Gastrocnemius medialis (tissue), 4 donors: ENCODE data around the gene FUNDC1. TPM values are rescaled to one million over a fixed set of nuclear protein-coding genes. Genes with fewer than 3 reads are reported as not detected.

Experiments
- ATAC-seq, 2 donors: fragments of 150-250 bp; one replicate each; pipeline ENCODE4 v1.9.1; 2016
- DNase-seq, 2 donors: peaks; one replicate each; pipeline ENCODE4 v3.0.0-alpha.2; 2019
- H3K27ac ChIP-seq, 4 donors: fragments of 200-600 bp; sonication (generic); 1 replicate in 1 of 4; 2 replicates in 3 of 4; pipeline ENCODE4 v1.5.1; 2016 to 2018; ENCODE audit warnings: mild to moderate bottlenecking in 2 of 4, moderate library complexity in 1 of 4
- H3K27me3 ChIP-seq, 3 donors: fragments of 200-600 bp; sonication (generic) in 2 of 3; 1 replicate in 1 of 3; 2 replicates in 2 of 3; pipeline versions ENCODE4 v1.5.1 to v1.6.0; 2016 to 2019; ENCODE audit warnings: mild to moderate bottlenecking in 1 of 3, moderate library complexity in 1 of 3
- H3K36me3 ChIP-seq, 2 donors: fragments of 200-600 bp; sonication (generic) in 1 of 2; one replicate each; pipeline ENCODE4 v1.5.1; 2017 to 2018
- H3K4me1 ChIP-seq, 2 donors: fragments of 200-600 bp; sonication (generic) in 1 of 2; one replicate each; pipeline ENCODE4 v1.5.1; 2016 to 2017; ENCODE audit warnings: mild to moderate bottlenecking in 2 of 2
- H3K4me3 ChIP-seq, 4 donors: fragments of 200-600 bp; sonication (generic) in 3 of 4; 1 replicate in 1 of 4; 2 replicates in 3 of 4; pipeline ENCODE4 v1.5.1; 2016 to 2019; ENCODE audit warnings: mild to moderate bottlenecking in 2 of 4
- H3K9me3 ChIP-seq, 3 donors: fragments of 200-600 bp; sonication (generic) in 2 of 3; 1 replicate in 1 of 3; 2 replicates in 2 of 3; pipeline ENCODE4 v1.5.1; 2016 to 2019
- CTCF ChIP-seq, 5 experiments: fragments of 450-650 bp in 3 of 5; fragments of 200-600 bp in 2 of 5; sonication (generic) in 2 of 5; IDR thresholded peaks in 4 of 5; conservative IDR thresholded peaks in 1 of 5; 1 replicate in 4 of 5; 2 replicates in 1 of 5; pipeline ENCODE4 v1.5.1; 2016 to 2019; ENCODE audit warnings: antibody characterized with exemption in 5 of 5, mild to moderate bottlenecking in 3 of 5, moderate library complexity in 3 of 5
- POLR2A ChIP-seq, 2 donors: fragments of 450-650 bp; IDR thresholded peaks; one replicate each; pipeline ENCODE4 v1.6.1; 2017; ENCODE audit warnings: antibody characterized with exemption in 2 of 2, mild to moderate bottlenecking in 2 of 2, moderate library complexity in 2 of 2
- in situ Hi-C, 4 donors: fragments of 200-750 bp; cut with MboI; loops; one replicate each; pipeline versions ENCODE4 v1.15.0 to v1.8.0; 2017; ENCODE audit warnings: low sequenced_read_pairs in 4 of 4
- intact Hi-C: fragments of 100-400 bp; cut with DNase I; formaldehyde crosslinking; loops from one replicate; pipeline ENCODE4 v1.15.1; 2023; ENCODE audit warnings: low total_unique reads
- total RNA-seq, 4 donors: library from RNA; depleted of rRNA; stranded (reverse); fragments of >200 nt; gene quantifications; one replicate each; pipeline versions ENCODE4 v1.1.0 to v1.2.3, GENCODE V29; 2016

The FUNDC1 gene
- total RNA-seq, 4 donors from 2014 or later, result 3.5 to 17.0 (median 6.2) TPM

- intact Hi-C loops (no loop called here), in situ Hi-C loops (no loop called here)
- H3K27me3 ChIP-seq, result no peaks in the 10 kb centered on the region
- DNase-seq, result no peak
- no peak overlapping the region for H3K4me3 ChIP-seq
- H3K9me3 ChIP-seq, result no peaks in the 10 kb centered on the region
- no peak for ATAC-seq
- H3K4me1 ChIP-seq, result no peaks in the 10 kb centered on the region
- no peak overlapping the region for H3K27ac ChIP-seq
- no peaks in the 10 kb centered on the region for H3K36me3 ChIP-seq
- TF ChIP-seq POLR2A (IDR thresholded peaks at IDR 0.05) (no peak), CTCF (IDR thresholded peaks at IDR 0.05 in 4 of 5, conservative IDR thresholded peaks at IDR 0.05 in 1 of 5) (no peak)
These were observed 35.4 kb downstream of the FUNDC1 start for GRCh38 chrX:44507292-44507691.

- no peaks in the 10 kb centered on the region for H3K9me3 ChIP-seq
- DNase-seq (no peak), ATAC-seq (no peak)
- no peaks in the 10 kb centered on the region for H3K4me1 ChIP-seq
- in situ Hi-C loops (no loop called here), intact Hi-C loops (no loop called here)
- TF ChIP-seq CTCF (IDR thresholded peaks at IDR 0.05 in 4 of 5, conservative IDR thresholded peaks at IDR 0.05 in 1 of 5) (no peak), POLR2A (IDR thresholded peaks at IDR 0.05) (no peak)
- no peak overlapping the region for H3K4me3 ChIP-seq
- no peaks in the 10 kb centered on the region for H3K36me3 ChIP-seq
- no peak overlapping the region for H3K27ac ChIP-seq
- no peaks in the 10 kb centered on the region for H3K27me3 ChIP-seq
These were observed 36.0 kb downstream of the FUNDC1 start for GRCh38 chrX:44506678-44507077.

- intact Hi-C loops, result no loop called here
- ATAC-seq (no peak), DNase-seq (no peak)
- H3K4me1 ChIP-seq, result no peaks in the 10 kb centered on the region
- H3K27me3 ChIP-seq, result no peaks in the 10 kb centered on the region
- in situ Hi-C loops, result no loop called here
- H3K4me3 ChIP-seq, result no peak overlapping the region
- H3K27ac ChIP-seq, result no peak overlapping the region
- no peaks in the 10 kb centered on the region for H3K9me3 ChIP-seq
- H3K36me3 ChIP-seq, result no peaks in the 10 kb centered on the region
- TF ChIP-seq POLR2A (IDR thresholded peaks at IDR 0.05), result no peak
- no peak for TF ChIP-seq CTCF (IDR thresholded peaks at IDR 0.05 in 4 of 5, conservative IDR thresholded peaks at IDR 0.05 in 1 of 5)
These were observed 39.1 kb downstream of the FUNDC1 start for GRCh38 chrX:44503560-44503959.

GRCh38 chrX:44495091-44495490 lies 47.6 kb downstream of the FUNDC1 start:
- Histone ChIP-seq H3K36me3 (no peaks in the 10 kb centered on the region), H3K27me3 (peaks cover 0 to 4% (median 0%) of the 10 kb centered on the region in 3 donors), H3K4me3 (no peak overlapping the region), H3K27ac (no peak overlapping the region), H3K4me1 (no peaks in the 10 kb centered on the region), H3K9me3 (no peaks in the 10 kb centered on the region)
- ATAC-seq (no peak), DNase-seq (no peak)
- TF ChIP-seq POLR2A (IDR thresholded peaks at IDR 0.05) (no peak), CTCF (IDR thresholded peaks at IDR 0.05 in 4 of 5, conservative IDR thresholded peaks at IDR 0.05 in 1 of 5) (no peak)
- in situ Hi-C loops, result no loop called here
- intact Hi-C loops, result no loop called here

GRCh38 chrX:44494357-44494756 lies 48.3 kb downstream of the FUNDC1 start:
- H3K36me3 ChIP-seq, result no peaks in the 10 kb centered on the region
- H3K27ac ChIP-seq, result no peak overlapping the region
- no peaks in the 10 kb centered on the region for H3K9me3 ChIP-seq
- H3K4me3 ChIP-seq, result no peak overlapping the region
- ATAC-seq, result no peak
- H3K4me1 ChIP-seq, result no peaks in the 10 kb centered on the region
- intact Hi-C loops, result no loop called here
- H3K27me3 ChIP-seq, result peaks cover 0 to 4% (median 0%) of the 10 kb centered on the region in 3 donors
- in situ Hi-C loops, result no loop called here
- no peak for DNase-seq
- TF ChIP-seq CTCF (IDR thresholded peaks at IDR 0.05 in 4 of 5, conservative IDR thresholded peaks at IDR 0.05 in 1 of 5) (no peak), POLR2A (IDR thresholded peaks at IDR 0.05) (no peak)
